Measurements from ENCODE around the gene SELENOO.

DNA sequence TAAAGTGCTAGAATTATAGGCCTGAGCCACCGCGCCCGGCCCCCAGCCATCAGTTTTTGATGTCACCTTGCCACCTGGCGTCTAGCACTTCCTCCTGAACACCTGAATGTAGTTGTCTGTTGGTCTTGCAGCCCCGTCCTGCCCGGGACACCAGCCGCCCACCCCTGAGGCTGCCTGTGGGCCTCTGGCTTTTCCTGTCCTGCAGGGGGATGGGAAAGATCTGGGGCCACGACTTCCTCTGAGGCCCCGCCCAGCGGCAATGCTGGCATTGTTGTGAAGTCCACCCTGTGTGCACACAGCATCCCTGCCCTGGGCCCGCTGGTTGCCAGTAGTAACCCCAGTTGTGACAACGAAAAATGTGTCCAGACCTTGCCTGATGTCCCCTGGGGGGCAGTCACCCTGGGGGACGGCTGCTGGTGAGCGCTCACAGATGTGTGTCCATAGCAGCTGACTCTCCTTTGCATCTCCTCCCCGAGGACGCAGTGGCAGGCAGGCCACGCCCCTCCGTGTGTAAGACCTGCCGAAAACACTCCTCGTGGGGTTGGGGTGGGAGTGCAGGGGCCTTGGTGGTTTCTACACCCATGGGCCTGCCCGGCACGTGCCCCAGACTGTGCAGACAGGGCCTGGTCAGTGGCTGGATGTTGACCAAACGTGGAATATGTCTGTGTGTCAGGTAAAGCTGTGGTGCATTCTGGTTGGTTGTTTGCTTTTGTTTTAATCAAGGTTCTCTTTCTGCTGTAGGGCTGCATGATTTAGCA lies 6.8 kb downstream of the SELENOO start:
- no peak for TF ChIP-seq EZH2 (IDR thresholded peaks at IDR 0.05; ENCODE audit: low read depth)
- TF ChIP-seq CTCF (conservative IDR thresholded peaks at IDR 0.05): no peak

All from PC-9 (cell line).